ENCODE results near the gene CFAP57.

CFAP57 gene

DNA sequence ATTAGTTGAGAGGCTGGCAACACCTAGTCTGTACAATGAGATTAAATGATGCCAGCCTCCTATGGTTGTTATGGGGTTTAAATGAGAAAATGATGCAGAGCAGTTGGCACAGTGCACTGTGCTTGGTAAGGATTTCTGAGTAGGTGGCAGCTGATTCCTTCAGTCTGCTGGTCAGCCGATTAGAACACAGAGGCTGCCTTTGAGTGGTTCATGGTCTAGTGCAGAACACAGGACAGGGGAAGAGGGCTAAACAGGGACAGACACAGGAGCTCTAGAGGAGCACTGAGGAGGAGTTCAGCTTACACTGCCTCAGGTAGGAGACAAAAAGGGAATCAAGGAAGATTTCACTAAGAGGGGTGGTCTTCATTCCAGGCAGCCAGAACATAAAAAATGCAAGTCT is 130.1 kb downstream of the CFAP57 start:
- H3K36me3 ChIP-seq (ENCODE audit: control insufficient read depth, insufficient read depth, low read length) = no peaks in the 10 kb centered on the region
- no peak overlapping the region for H3K9ac ChIP-seq (ENCODE audit: low read length)
- H3K9me3 ChIP-seq (ENCODE audit: control insufficient read depth, insufficient read depth, low read depth, low read length) = no peaks in the 10 kb centered on the region
- H3K27me3 ChIP-seq (ENCODE audit: control insufficient read depth, insufficient read depth, low read length) = no peaks in the 10 kb centered on the region
- no peak overlapping the region for H3K4me3 ChIP-seq (ENCODE audit: low read depth, low read length)
- H3K4me1 ChIP-seq (ENCODE audit: control insufficient read depth, insufficient read depth, low read length) = peaks cover 11% of the 10 kb centered on the region
- no peak overlapping the region for H3K27ac ChIP-seq (ENCODE audit: low read depth, low read length)

- Histone ChIP-seq H3K9ac (ENCODE audit: low read length) (no peak overlapping the region), H3K4me3 (ENCODE audit: low read depth, low read length) (no peak overlapping the region), H3K27me3 (ENCODE audit: control insufficient read depth, insufficient read depth, low read length) (no peaks in the 10 kb centered on the region), H3K36me3 (ENCODE audit: control insufficient read depth, insufficient read depth, low read length) (no peaks in the 10 kb centered on the region), H3K9me3 (ENCODE audit: control insufficient read depth, insufficient read depth, low read depth, low read length) (no peaks in the 10 kb centered on the region), H3K4me1 (ENCODE audit: control insufficient read depth, insufficient read depth, low read length) (peaks cover 11% of the 10 kb centered on the region), H3K27ac (ENCODE audit: low read depth, low read length) (no peak overlapping the region)
Observed at GRCh38 chr1:43302721-43303470, 130.8 kb downstream of the CFAP57 start.

- Histone ChIP-seq H3K27ac (ENCODE audit: low read depth, low read length) (no peak overlapping the region), H3K36me3 (ENCODE audit: control insufficient read depth, insufficient read depth, low read length) (no peaks in the 10 kb centered on the region), H3K4me3 (ENCODE audit: low read depth, low read length) (no peak overlapping the region), H3K27me3 (ENCODE audit: control insufficient read depth, insufficient read depth, low read length) (no peaks in the 10 kb centered on the region), H3K9ac (ENCODE audit: low read length) (no peak overlapping the region), H3K4me1 (ENCODE audit: control insufficient read depth, insufficient read depth, low read length) (peaks cover 11% of the 10 kb centered on the region), H3K9me3 (ENCODE audit: control insufficient read depth, insufficient read depth, low read depth, low read length) (no peaks in the 10 kb centered on the region)
Observed at GRCh38 chr1:43303471-43304313, 131.6 kb downstream of the CFAP57 start.

All from HUES6 (cell line).